GM12878 (cell line): Measurements from ENCODE around the gene EYA2. TPM values are rescaled to one million over a fixed set of nuclear protein-coding genes. Genes with fewer than 3 reads are reported as not detected.

Experiments used
- BHLHE40 ChIP-seq, 2 experiments: fragments of 450-650 bp in 1 of 2; IDR thresholded peaks; 2 replicates each; pipeline ENCODE4 v1.6.1; 2011 to 2017; ENCODE audit warnings: low read depth in 2 of 2, borderline replicate concordance in 1 of 2, improper control_type of control experiment in 1 of 2, low read length in 1 of 2, mild to moderate bottlenecking in 1 of 2
- CHD4 ChIP-seq: fragments of 200-600 bp; sonication (generic); IDR thresholded peaks from 2 replicates; pipeline ENCODE4 v1.6.1; 2016; ENCODE audit warnings: mild to moderate bottlenecking
- CREM ChIP-seq: IDR thresholded peaks from 2 replicates; pipeline ENCODE4 v1.6.1; 2014; ENCODE audit warnings: antibody characterized with exemption, low read depth
- MEF2A ChIP-seq: IDR thresholded peaks from 2 replicates; pipeline ENCODE4 v1.6.1; 2011; ENCODE audit warnings: low read depth, mild to moderate bottlenecking, low read length, moderate library complexity; ENCODE audit not compliant: insufficient read depth
- MTA3 ChIP-seq: IDR thresholded peaks from 2 replicates; pipeline ENCODE4 v1.6.1; 2012; ENCODE audit warnings: low read length, inconsistent platforms, borderline replicate concordance
- POLR2A ChIP-seq: IDR thresholded peaks from 2 replicates; pipeline ENCODE4 v1.6.1; 2011; ENCODE audit warnings: low read depth, mild to moderate bottlenecking, low read length
- SIX5 ChIP-seq: IDR thresholded peaks from 2 replicates; pipeline ENCODE4 v1.6.1; 2011; ENCODE audit warnings: mild to moderate bottlenecking, low read depth, low read length, moderate library complexity; ENCODE audit not compliant: severe bottlenecking
- SMAD5 ChIP-seq: IDR thresholded peaks from 2 replicates; pipeline ENCODE4 v1.6.1; 2016; ENCODE audit warnings: antibody characterized with exemption, low read depth
- SMARCA5 ChIP-seq: fragments of 450-650 bp; IDR thresholded peaks from 2 replicates; pipeline ENCODE4 v1.6.1; 2017; ENCODE audit warnings: mild to moderate bottlenecking
- SPI1 ChIP-seq: IDR thresholded peaks from 2 replicates; pipeline ENCODE4 v1.6.1; 2011; ENCODE audit warnings: low read depth, mild to moderate bottlenecking, low read length, moderate library complexity, borderline replicate concordance; ENCODE audit not compliant: insufficient read depth
- TCF7 ChIP-seq: IDR thresholded peaks from 2 replicates; pipeline ENCODE4 v1.6.1; 2014; ENCODE audit warnings: antibody characterized with exemption, borderline replicate concordance
- ZNF24 ChIP-seq: fragments of 450-650 bp; IDR thresholded peaks from 2 replicates; pipeline ENCODE4 v1.6.1; 2017; ENCODE audit warnings: antibody characterized with exemption, mild to moderate bottlenecking
- polyA plus RNA-seq, 11 experiments: library from polyadenylated mRNA; depleted of rRNA in 4 of 11; unstranded in 6 of 11; stranded (reverse) in 5 of 11; fragments of >200 nt; fragmentation: Nextera tagmentation in 4 of 11; fragmentation: Illumina TruSeq in 1 of 11; extraction: Ambion mirVana in 4 of 11; extraction: Trizol in 1 of 11; gene quantifications; 1 replicate in 1 of 11; 2 replicates in 10 of 11; pipeline versions ENCODE4 v1.2.1 to v1.2.3, GENCODE V29; 2011 to 2016; ENCODE audit warnings: inconsistent platforms in 2 of 11, missing spikeins in 2 of 11, low read depth in 1 of 11
- total RNA-seq, 4 experiments: library from RNA; depleted of rRNA in 3 of 4; stranded (reverse); fragments of >200 nt in 3 of 4; fragmentation: Illumina TruSeq in 1 of 4; extraction: Trizol in 1 of 4; gene quantifications; 2 replicates each; pipeline versions ENCODE4 v1.2.1 to v1.2.3, GENCODE V29; 2013 to 2021
- TF ChIP-seq, protein P1 (sequence below): fragments of 450-650 bp; IDR thresholded peaks from 2 replicates; pipeline ENCODE4 v1.6.1; 2016; ENCODE audit warnings: mild to moderate bottlenecking
- TF ChIP-seq, protein P2 (sequence below): IDR thresholded peaks from 2 replicates; pipeline ENCODE4 v1.6.1; 2012; ENCODE audit warnings: low read depth, low read length, improper control_type of control experiment
- TF ChIP-seq, protein P3 (sequence below): IDR thresholded peaks from 2 replicates; pipeline ENCODE4 v1.6.1; 2011; ENCODE audit warnings: borderline replicate concordance, low read depth, mild to moderate bottlenecking, moderate library complexity, mixed read lengths, low read length; ENCODE audit not compliant: insufficient read depth; ENCODE audit errors: extremely low read length
- TF ChIP-seq, protein P4 (sequence below): fragments of 450-650 bp; formaldehyde crosslinking; IDR thresholded peaks from 2 replicates; pipeline ENCODE4 v1.5.0; 2022; ENCODE audit warnings: mild to moderate bottlenecking, missing genetic modification characterization
- TF ChIP-seq, protein P5 (sequence below): fragments of 450-650 bp; IDR thresholded peaks from 2 replicates; pipeline ENCODE4 v1.6.1; 2016; ENCODE audit warnings: mild to moderate bottlenecking, moderate library complexity, borderline replicate concordance
- TF ChIP-seq, protein P6 (sequence below): fragments of 450-650 bp; IDR thresholded peaks from 2 replicates; pipeline ENCODE4 v1.6.1; 2017; ENCODE audit warnings: low read depth, mild to moderate bottlenecking, moderate library complexity

The EYA2 gene
- total and polyA plus RNA-seq, 10 of the 15 experiments (the other 5 are each of a cell fraction or from before 2014, with no cell fraction given), result 0.20 TPM; not detected in 9

DNA sequence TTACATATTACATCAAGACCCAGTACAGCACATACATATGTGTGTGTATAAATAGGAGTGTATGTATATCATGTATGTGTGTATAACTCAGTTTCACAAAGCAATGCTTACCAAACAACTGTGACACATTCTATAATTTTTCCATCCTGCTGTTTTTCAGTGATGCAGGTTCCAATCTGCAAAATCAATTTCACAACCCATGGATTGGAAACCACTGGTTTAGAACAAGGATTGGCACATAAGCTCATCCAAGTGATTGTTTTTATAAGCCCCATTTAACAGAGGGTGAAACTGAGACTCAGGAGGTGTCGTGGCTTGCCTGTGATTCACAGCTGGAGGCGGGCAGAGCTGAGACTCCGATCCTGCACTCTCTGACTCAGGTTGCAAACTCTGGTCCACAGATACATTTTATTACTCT is 303.6 kb downstream of the EYA2 start (continued):
- TF ChIP-seq, protein P1, sequence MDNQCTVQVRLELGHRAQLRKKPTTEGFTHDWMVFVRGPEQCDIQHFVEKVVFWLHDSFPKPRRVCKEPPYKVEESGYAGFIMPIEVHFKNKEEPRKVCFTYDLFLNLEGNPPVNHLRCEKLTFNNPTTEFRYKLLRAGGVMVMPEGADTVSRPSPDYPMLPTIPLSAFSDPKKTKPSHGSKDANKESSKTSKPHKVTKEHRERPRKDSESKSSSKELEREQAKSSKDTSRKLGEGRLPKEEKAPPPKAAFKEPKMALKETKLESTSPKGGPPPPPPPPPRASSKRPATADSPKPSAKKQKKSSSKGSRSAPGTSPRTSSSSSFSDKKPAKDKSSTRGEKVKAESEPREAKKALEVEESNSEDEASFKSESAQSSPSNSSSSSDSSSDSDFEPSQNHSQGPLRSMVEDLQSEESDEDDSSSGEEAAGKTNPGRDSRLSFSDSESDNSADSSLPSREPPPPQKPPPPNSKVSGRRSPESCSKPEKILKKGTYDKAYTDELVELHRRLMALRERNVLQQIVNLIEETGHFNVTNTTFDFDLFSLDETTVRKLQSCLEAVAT, result no peak
- TF ChIP-seq SMAD5 (no peak), ZNF24 (0 out of 2 replicates have a peak, but pooled peaks have one; percentile 15), SIX5 (no peak), SPI1 (no peak), MTA3 (no peak), SMARCA5 (peak; percentile 70; the same call in 1 of the 2 replicates), BHLHE40 (IDR thresholded peaks at IDR 0.05; ENCODE audit: borderline replicate concordance in 1 of 2, low read depth in 2 of 2, low read length in 1 of 2) (peak in 1 of 2 experiments; percentile 4; a peak in 1 of 4 replicates), TCF7 (no peak), CREM (0 out of 2 replicates have a peak, but pooled peaks have one; percentile 16), MEF2A (no peak), POLR2A (no peak), CHD4 (0 out of 2 replicates have a peak, but pooled peaks have one; percentile 74)
- TF ChIP-seq, protein P2, sequence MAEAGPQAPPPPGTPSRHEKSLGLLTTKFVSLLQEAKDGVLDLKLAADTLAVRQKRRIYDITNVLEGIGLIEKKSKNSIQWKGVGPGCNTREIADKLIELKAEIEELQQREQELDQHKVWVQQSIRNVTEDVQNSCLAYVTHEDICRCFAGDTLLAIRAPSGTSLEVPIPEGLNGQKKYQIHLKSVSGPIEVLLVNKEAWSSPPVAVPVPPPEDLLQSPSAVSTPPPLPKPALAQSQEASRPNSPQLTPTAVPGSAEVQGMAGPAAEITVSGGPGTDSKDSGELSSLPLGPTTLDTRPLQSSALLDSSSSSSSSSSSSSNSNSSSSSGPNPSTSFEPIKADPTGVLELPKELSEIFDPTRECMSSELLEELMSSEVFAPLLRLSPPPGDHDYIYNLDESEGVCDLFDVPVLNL, result no peak
- TF ChIP-seq, protein P3, sequence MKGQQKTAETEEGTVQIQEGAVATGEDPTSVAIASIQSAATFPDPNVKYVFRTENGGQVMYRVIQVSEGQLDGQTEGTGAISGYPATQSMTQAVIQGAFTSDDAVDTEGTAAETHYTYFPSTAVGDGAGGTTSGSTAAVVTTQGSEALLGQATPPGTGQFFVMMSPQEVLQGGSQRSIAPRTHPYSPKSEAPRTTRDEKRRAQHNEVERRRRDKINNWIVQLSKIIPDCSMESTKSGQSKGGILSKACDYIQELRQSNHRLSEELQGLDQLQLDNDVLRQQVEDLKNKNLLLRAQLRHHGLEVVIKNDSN, result no peak
- TF ChIP-seq, protein P4, sequence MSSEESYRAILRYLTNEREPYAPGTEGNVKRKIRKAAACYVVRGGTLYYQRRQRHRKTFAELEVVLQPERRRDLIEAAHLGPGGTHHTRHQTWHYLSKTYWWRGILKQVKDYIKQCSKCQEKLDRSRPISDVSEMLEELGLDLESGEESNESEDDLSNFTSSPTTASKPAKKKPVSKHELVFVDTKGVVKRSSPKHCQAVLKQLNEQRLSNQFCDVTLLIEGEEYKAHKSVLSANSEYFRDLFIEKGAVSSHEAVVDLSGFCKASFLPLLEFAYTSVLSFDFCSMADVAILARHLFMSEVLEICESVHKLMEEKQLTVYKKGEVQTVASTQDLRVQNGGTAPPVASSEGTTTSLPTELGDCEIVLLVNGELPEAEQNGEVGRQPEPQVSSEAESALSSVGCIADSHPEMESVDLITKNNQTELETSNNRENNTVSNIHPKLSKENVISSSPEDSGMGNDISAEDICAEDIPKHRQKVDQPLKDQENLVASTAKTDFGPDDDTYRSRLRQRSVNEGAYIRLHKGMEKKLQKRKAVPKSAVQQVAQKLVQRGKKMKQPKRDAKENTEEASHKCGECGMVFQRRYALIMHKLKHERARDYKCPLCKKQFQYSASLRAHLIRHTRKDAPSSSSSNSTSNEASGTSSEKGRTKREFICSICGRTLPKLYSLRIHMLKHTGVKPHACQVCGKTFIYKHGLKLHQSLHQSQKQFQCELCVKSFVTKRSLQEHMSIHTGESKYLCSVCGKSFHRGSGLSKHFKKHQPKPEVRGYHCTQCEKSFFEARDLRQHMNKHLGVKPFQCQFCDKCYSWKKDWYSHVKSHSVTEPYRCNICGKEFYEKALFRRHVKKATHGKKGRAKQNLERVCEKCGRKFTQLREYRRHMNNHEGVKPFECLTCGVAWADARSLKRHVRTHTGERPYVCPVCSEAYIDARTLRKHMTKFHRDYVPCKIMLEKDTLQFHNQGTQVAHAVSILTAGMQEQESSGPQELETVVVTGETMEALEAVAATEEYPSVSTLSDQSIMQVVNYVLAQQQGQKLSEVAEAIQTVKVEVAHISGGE (CRISPR knock-in tag), result no peak
- TF ChIP-seq, protein P5, sequence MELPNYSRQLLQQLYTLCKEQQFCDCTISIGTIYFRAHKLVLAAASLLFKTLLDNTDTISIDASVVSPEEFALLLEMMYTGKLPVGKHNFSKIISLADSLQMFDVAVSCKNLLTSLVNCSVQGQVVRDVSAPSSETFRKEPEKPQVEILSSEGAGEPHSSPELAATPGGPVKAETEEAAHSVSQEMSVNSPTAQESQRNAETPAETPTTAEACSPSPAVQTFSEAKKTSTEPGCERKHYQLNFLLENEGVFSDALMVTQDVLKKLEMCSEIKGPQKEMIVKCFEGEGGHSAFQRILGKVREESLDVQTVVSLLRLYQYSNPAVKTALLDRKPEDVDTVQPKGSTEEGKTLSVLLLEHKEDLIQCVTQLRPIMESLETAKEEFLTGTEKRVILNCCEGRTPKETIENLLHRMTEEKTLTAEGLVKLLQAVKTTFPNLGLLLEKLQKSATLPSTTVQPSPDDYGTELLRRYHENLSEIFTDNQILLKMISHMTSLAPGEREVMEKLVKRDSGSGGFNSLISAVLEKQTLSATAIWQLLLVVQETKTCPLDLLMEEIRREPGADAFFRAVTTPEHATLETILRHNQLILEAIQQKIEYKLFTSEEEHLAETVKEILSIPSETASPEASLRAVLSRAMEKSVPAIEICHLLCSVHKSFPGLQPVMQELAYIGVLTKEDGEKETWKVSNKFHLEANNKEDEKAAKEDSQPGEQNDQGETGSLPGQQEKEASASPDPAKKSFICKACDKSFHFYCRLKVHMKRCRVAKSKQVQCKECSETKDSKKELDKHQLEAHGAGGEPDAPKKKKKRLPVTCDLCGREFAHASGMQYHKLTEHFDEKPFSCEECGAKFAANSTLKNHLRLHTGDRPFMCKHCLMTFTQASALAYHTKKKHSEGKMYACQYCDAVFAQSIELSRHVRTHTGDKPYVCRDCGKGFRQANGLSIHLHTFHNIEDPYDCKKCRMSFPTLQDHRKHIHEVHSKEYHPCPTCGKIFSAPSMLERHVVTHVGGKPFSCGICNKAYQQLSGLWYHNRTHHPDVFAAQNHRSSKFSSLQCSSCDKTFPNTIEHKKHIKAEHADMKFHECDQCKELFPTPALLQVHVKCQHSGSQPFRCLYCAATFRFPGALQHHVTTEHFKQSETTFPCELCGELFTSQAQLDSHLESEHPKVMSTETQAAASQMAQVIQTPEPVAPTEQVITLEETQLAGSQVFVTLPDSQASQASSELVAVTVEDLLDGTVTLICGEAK, result no peak
- TF ChIP-seq, protein P6, sequence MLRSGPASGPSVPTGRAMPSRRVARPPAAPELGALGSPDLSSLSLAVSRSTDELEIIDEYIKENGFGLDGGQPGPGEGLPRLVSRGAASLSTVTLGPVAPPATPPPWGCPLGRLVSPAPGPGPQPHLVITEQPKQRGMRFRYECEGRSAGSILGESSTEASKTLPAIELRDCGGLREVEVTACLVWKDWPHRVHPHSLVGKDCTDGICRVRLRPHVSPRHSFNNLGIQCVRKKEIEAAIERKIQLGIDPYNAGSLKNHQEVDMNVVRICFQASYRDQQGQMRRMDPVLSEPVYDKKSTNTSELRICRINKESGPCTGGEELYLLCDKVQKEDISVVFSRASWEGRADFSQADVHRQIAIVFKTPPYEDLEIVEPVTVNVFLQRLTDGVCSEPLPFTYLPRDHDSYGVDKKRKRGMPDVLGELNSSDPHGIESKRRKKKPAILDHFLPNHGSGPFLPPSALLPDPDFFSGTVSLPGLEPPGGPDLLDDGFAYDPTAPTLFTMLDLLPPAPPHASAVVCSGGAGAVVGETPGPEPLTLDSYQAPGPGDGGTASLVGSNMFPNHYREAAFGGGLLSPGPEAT, result no peak
